Measurements from ENCODE around the gene CTAG1B. TPM values are rescaled to one million over a fixed set of nuclear protein-coding genes. Genes with fewer than 3 reads are reported as not detected.

CTAG1B gene
- total and polyA plus RNA-seq, 2 donors (not counting 1 experiment from before 2014, with no cell fraction given) = 0.09 TPM; not detected in 1

DNA sequence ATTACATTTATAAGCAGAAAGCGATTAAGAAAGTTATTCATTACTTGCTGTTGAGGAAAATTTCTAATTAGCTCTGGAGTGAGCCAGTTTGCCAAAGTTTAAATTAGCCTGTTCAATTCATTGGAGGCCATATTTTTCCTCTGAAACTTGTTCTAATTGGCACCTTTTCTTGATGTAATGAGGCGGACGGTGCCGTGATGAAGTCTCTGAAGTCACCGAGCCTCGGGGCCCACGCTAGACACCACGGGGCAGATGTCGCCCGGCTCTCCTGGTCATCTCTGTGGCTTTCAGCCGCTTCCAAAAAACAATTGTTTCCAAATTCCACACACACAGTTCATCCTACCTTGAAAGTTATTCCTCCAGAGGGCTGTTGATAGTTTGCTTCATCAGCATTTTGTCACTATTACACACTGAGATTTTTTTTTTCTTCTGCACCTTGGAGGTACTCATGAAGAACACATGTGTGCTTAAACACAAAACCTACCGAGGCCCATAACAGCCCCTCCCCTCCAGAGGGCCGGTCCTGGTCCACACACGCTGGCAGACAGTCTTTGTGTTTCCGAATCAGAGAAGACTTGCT lies 38.2 kb upstream of the CTAG1B start:
- Histone ChIP-seq H3K27ac (ENCODE audit: low read length in 2 of 2) (no peak overlapping the region), H3K36me3 (replicated peaks in 1 of 2; ENCODE audit: control extremely low read depth in 1 of 2, control insufficient read depth in 1 of 2, extremely low read depth in 1 of 2, insufficient read depth in 2 of 2, low read length in 1 of 2) (no peaks in the 10 kb centered on the region), H3K4me3 (ENCODE audit: control extremely low read depth in 1 of 5, extremely low read depth in 1 of 5, insufficient read depth in 1 of 5, low read depth in 2 of 5, low read length in 4 of 5) (no peak overlapping the region), H3K4me1 (ENCODE audit: control insufficient read depth in 2 of 2, insufficient read depth in 2 of 2, low read length in 2 of 2) (peaks cover 7 to 14% of the 10 kb centered on the region in 2 donors), H2AFZ (ENCODE audit: insufficient read depth, low read depth, low read length, poor library complexity, severe bottlenecking) (no peak overlapping the region), H3K9ac (ENCODE audit: low read length) (no peak overlapping the region), H3K4me2 (replicated peaks; ENCODE audit: low read depth, low read length, poor library complexity, severe bottlenecking) (no peak overlapping the region), H3K27me3 (replicated peaks in 1 of 4; ENCODE audit: control extremely low read depth in 1 of 4, control insufficient read depth in 3 of 4, insufficient read depth in 4 of 4, low read length in 3 of 4) (no peaks in the 10 kb centered on the region), H3K9me3 (ENCODE audit: control extremely low read depth in 1 of 3, control insufficient read depth in 2 of 3, insufficient read depth in 1 of 3, low read length in 2 of 3) (no peaks in the 10 kb centered on the region), H4K20me1 (ENCODE audit: control insufficient read depth, insufficient read depth, low read length, poor library complexity, severe bottlenecking) (no peaks in the 10 kb centered on the region), H3K79me2 (ENCODE audit: control insufficient read depth, insufficient read depth, low read length) (no peaks in the 10 kb centered on the region)
- ChIA-PET POLR2A (no interaction called here), CTCF (no interaction called here)
- H3K9me3 Mint-ChIP-seq (ENCODE audit: insufficient read depth) = peaks cover 3% of the 10 kb centered on the region
- no peak overlapping the region for H3K27ac Mint-ChIP-seq
- no peak overlapping the region for H3K4me3 Mint-ChIP-seq
- H3K4me1 Mint-ChIP-seq = peaks cover 11% of the 10 kb centered on the region
- intact Hi-C loops (cut with micrococcal nuclease) = no loop called here
- H3K27me3 Mint-ChIP-seq = no peaks in the 10 kb centered on the region
- TF ChIP-seq EZH2 (IDR thresholded peaks at IDR 0.05; ENCODE audit: borderline replicate concordance, insufficient read depth, low read depth, low read length, poor library complexity, severe bottlenecking) = no peak
- no peak for TF ChIP-seq CTCF (IDR thresholded peaks at IDR 0.05)
- ATAC-seq (ENCODE audit: low read depth) = no peak
- no peak for DNase-seq
- 96% methylated on average over 4 of the region's 15 CpGs for WGBS (ENCODE audit: insufficient coverage)

DNA sequence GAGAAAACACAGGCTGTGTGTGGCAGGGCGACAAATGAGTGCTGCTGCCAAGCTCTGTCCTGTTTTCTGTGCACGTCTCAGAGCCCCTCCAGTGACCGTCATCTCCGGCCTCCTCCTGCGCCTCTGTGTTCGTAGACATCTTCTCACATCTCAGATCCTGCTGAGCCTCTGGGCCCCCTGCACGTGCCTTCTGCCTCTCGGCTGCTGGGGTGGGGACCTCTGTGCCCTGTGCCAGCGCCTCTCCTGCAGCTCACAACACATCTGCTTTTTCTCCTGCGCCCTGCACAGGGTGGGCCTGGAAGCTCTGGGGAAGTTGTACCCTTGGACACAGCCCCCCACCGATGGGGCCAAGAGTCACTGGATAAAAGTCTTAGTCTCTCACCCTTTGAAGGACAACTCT lies 36.7 kb upstream of the CTAG1B start:
- Histone ChIP-seq H3K36me3 (replicated peaks in 1 of 2; ENCODE audit: control extremely low read depth in 1 of 2, control insufficient read depth in 1 of 2, extremely low read depth in 1 of 2, insufficient read depth in 2 of 2, low read length in 1 of 2) (no peaks in the 10 kb centered on the region), H2AFZ (ENCODE audit: insufficient read depth, low read depth, low read length, poor library complexity, severe bottlenecking) (no peak overlapping the region), H3K9me3 (ENCODE audit: control extremely low read depth in 1 of 3, control insufficient read depth in 2 of 3, insufficient read depth in 1 of 3, low read length in 2 of 3) (no peaks in the 10 kb centered on the region), H3K9ac (ENCODE audit: low read length) (no peak overlapping the region), H3K4me1 (ENCODE audit: control insufficient read depth in 2 of 2, insufficient read depth in 2 of 2, low read length in 2 of 2) (no peaks in the 10 kb centered on the region), H4K20me1 (ENCODE audit: control insufficient read depth, insufficient read depth, low read length, poor library complexity, severe bottlenecking) (no peaks in the 10 kb centered on the region), H3K4me3 (ENCODE audit: control extremely low read depth in 1 of 5, extremely low read depth in 1 of 5, insufficient read depth in 1 of 5, low read depth in 2 of 5, low read length in 4 of 5) (no peak overlapping the region), H3K79me2 (ENCODE audit: control insufficient read depth, insufficient read depth, low read length) (no peaks in the 10 kb centered on the region), H3K27me3 (replicated peaks in 1 of 4; ENCODE audit: control extremely low read depth in 1 of 4, control insufficient read depth in 3 of 4, insufficient read depth in 4 of 4, low read length in 3 of 4) (no peaks in the 10 kb centered on the region), H3K4me2 (replicated peaks; ENCODE audit: low read depth, low read length, poor library complexity, severe bottlenecking) (no peak overlapping the region), H3K27ac (ENCODE audit: low read length in 2 of 2) (no peak overlapping the region)
- ATAC-seq (ENCODE audit: low read depth) (no peak), DNase-seq (no peak)
- H3K9me3 Mint-ChIP-seq (ENCODE audit: insufficient read depth) = no peaks in the 10 kb centered on the region
- TF ChIP-seq EZH2 (IDR thresholded peaks at IDR 0.05; ENCODE audit: borderline replicate concordance, insufficient read depth, low read depth, low read length, poor library complexity, severe bottlenecking) = no peak
- TF ChIP-seq CTCF (IDR thresholded peaks at IDR 0.05) = no peak
- H3K4me3 Mint-ChIP-seq = no peak overlapping the region
- peaks cover 1% of the 10 kb centered on the region for H3K4me1 Mint-ChIP-seq
- H3K27me3 Mint-ChIP-seq = no peaks in the 10 kb centered on the region
- WGBS (ENCODE audit: insufficient coverage) = 92% methylated on average over 10 of the region's 11 CpGs
- CTCF ChIA-PET = no interaction called here
- H3K27ac Mint-ChIP-seq = no peak overlapping the region
- intact Hi-C loops (cut with micrococcal nuclease) = no loop called here
- POLR2A ChIA-PET = no interaction called here

All from B cell (primary cell).